Daoy (cell line): Measurements from ENCODE around the gene TMEM35B. TPM values are rescaled to one million over a fixed set of nuclear protein-coding genes. Genes with fewer than 3 reads are reported as not detected.
"Not testable (repeated sequence)": the region's sequence is repeated elsewhere in the genome, so short reads cannot be mapped to it uniquely, and the experiment has no call there.

ENCODE experiments used
- DNase-seq: peaks from one replicate; pipeline ENCODE4 v3.0.0-alpha.2; 2015; ENCODE audit warnings: low read depth
- total RNA-seq: library from RNA; depleted of rRNA; stranded (reverse); fragments of >200 nt; shearing (Covaris generic); gene quantifications from 2 replicates; pipeline ENCODE4 v1.2.3, GENCODE V29; 2014; rRNA removed

TMEM35B gene
- total RNA-seq, 1 experiment from 2014 or later: 30.5 TPM

GRCh38 chr1:34976384-34977209, 8.6 kb downstream of the TMEM35B start:
- no peak for DNase-seq

- DNase-seq: no peak
Observed at GRCh38 chr1:34975771-34976170, 9.4 kb downstream of the TMEM35B start.

GRCh38 chr1:34975338-34975737, 9.8 kb downstream of the TMEM35B start:
- no peak for DNase-seq

- no peak for DNase-seq
Observed at GRCh38 chr1:34974626-34975025, 10.5 kb downstream of the TMEM35B start.

GRCh38 chr1:34973326-34973725, 11.8 kb downstream of the TMEM35B start:
- no peak for DNase-seq

GRCh38 chr1:34970829-34971228, 14.3 kb downstream of the TMEM35B start:
- no peak for DNase-seq

GRCh38 chr1:34970220-34970735, 14.9 kb downstream of the TMEM35B start:
- no peak for DNase-seq

GRCh38 chr1:34968297-34968696, 16.9 kb downstream of the TMEM35B start:
- not testable (repeated sequence) for DNase-seq

- DNase-seq: not testable (repeated sequence)
Observed at GRCh38 chr1:34967672-34968071, 17.5 kb downstream of the TMEM35B start.

- no peak for DNase-seq
Observed at GRCh38 chr1:34965597-34965996, 19.6 kb downstream of the TMEM35B start.

- DNase-seq: no peak
Observed at GRCh38 chr1:34950428-34950827, 34.7 kb downstream of the TMEM35B start.

GRCh38 chr1:34948739-34949138, 36.4 kb downstream of the TMEM35B start:
- not testable (repeated sequence) for DNase-seq

- not testable (repeated sequence) for DNase-seq
Observed at GRCh38 chr1:34947641-34948314, 37.4 kb downstream of the TMEM35B start.

GRCh38 chr1:34946211-34946610, 38.9 kb downstream of the TMEM35B start:
- no peak for DNase-seq

GRCh38 chr1:34941798-34942197, 43.3 kb downstream of the TMEM35B start:
- not testable (repeated sequence) for DNase-seq

Other genes with a start within 250 kb of the TMEM35B start
- gene GJB5, start 230.3 kb downstream of the TMEM35B start, total RNA-seq: not detected in 2 replicates
- 0.06 TPM in 1 of 2 replicates, not detected in the other for gene GJB4, start 225.6 kb downstream of the TMEM35B start, total RNA-seq
- gene GJB3, start 204.1 kb downstream of the TMEM35B start, total RNA-seq: not detected in 2 replicates
- not detected in 2 replicates for gene GJA4, start 192.3 kb downstream of the TMEM35B start, total RNA-seq
- gene SMIM12, start 125.6 kb downstream of the TMEM35B start, total RNA-seq: 25.1 and 45.4 TPM in 2 replicates
- 0.34 and 0.89 TPM in 2 replicates for gene DLGAP3, start 55.7 kb downstream of the TMEM35B start, total RNA-seq
- gene ZMYM6, start 46.6 kb upstream of the TMEM35B start, total RNA-seq: 10.8 and 13.1 TPM in 2 replicates
- gene ZMYM1, start 94.0 kb upstream of the TMEM35B start, total RNA-seq: 16.3 and 22.4 TPM in 2 replicates
- 440 and 465 TPM in 2 replicates for gene SFPQ, start 207.8 kb upstream of the TMEM35B start, total RNA-seq